ENCODE measurements around the gene POLR3C. TPM values are rescaled to one million over a fixed set of nuclear protein-coding genes. Genes with fewer than 3 reads are reported as not detected.
A peak's percentile ranks its signal among the peaks of the same experiment; 100 is the strongest.

The POLR3C gene
- total RNA-seq, 3 donors from 2014 or later (not counting 1 experiment from before 2014, with no cell fraction given), result 26.4 to 37.2 (median 27.5) TPM

DNA sequence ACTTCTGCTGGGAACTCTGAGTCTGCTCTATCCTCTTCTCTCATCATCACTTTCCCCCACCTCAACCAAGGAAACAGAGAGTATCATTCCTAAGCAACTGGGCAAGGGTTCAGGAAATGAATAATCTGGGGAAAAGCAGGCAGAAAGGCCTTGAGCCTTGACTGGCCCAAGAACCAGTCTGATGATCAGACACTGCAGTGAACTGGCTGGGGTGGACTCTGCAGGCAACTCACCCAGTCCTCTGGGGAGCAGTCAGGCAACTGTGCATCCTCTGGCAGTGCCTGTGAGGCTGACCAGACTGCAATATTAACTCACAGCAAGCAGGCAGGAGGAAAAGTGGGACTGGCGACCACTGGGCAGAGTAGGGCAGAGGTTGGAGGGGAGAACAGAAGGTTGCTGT lies 60.7 kb downstream of the POLR3C start:
- intact Hi-C loops (cut with micrococcal nuclease), result loop anchor here (1.0 kb wide), 1 partner anchor 35 kb away; no protein-coding TSS in a partner anchor
- Histone ChIP-seq H3K27ac (ENCODE audit: low read length) (no peak overlapping the region), H3K36me3 (ENCODE audit: control insufficient read depth, insufficient read depth, low read length) (no peaks in the 10 kb centered on the region), H3K27me3 (ENCODE audit: control insufficient read depth, insufficient read depth, low read length) (peaks cover 11% of the 10 kb centered on the region), H3K9me3 (ENCODE audit: control insufficient read depth, insufficient read depth, low read length) (no peaks in the 10 kb centered on the region), H3K4me1 (ENCODE audit: control insufficient read depth, insufficient read depth, low read length) (peaks cover 16% of the 10 kb centered on the region), H3K4me3 (ENCODE audit: low read length) (no peak overlapping the region)
- Mint-ChIP-seq H3K4me3 (peak overlapping the region; percentile 52), H3K36me3 (no peaks in the 10 kb centered on the region), H3K9me3 (no peaks in the 10 kb centered on the region), H3K4me1 (peaks cover 4 to 12% of the 10 kb centered on the region in 2 donors), H3K27ac (peak overlapping the region in 1 of 2 donors; percentile 6), H3K27me3 (ENCODE audit: low read depth in 2 of 2) (peaks cover 10 to 18% of the 10 kb centered on the region in 2 donors)
- 86% methylated on average over 1 of the region's 1 CpG for WGBS (ENCODE audit: insufficient coverage)
- ATAC-seq (no peak), DNase-seq (no peak)
- TF ChIP-seq, protein P1, sequence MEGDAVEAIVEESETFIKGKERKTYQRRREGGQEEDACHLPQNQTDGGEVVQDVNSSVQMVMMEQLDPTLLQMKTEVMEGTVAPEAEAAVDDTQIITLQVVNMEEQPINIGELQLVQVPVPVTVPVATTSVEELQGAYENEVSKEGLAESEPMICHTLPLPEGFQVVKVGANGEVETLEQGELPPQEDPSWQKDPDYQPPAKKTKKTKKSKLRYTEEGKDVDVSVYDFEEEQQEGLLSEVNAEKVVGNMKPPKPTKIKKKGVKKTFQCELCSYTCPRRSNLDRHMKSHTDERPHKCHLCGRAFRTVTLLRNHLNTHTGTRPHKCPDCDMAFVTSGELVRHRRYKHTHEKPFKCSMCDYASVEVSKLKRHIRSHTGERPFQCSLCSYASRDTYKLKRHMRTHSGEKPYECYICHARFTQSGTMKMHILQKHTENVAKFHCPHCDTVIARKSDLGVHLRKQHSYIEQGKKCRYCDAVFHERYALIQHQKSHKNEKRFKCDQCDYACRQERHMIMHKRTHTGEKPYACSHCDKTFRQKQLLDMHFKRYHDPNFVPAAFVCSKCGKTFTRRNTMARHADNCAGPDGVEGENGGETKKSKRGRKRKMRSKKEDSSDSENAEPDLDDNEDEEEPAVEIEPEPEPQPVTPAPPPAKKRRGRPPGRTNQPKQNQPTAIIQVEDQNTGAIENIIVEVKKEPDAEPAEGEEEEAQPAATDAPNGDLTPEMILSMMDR (IDR thresholded peaks at IDR 0.05), result no peak

DNA sequence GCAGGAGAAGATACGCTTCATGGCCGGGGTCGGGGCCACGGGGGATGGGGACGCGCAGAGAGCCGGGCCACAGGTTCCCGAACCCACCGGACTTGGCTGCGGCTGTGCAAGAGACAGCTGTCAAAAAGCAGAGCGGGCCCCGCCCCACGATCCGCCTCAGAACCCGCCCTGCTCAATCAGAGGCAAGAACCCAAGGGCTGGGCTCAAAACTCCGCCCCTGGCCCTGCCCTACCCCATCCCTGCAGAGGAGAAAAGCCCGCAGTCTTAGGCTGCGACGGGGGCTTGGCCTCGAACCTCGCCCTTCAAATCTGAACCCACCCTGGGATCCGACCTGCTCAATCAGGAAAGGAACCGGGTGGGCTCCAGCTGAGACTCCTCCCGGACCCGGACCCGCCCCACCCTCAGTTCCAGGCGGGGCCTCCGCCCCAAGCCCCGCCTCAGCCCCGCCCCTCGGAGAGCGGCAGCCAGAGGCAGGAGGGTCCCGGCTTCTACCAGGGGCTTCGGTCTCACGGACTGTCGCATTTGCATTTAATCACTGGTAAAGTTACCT lies 61.8 kb downstream of the POLR3C start, which contains the start of gene ANKRD35:
Gene ANKRD35 (minus strand): TSS at position 129 of the 550 bp plus-strand sequence. CDS start 108 bp downstream, at position 21.
- intact Hi-C loops (cut with micrococcal nuclease), result loop anchor here (1.0 kb wide), 1 partner anchor 33 kb away; no protein-coding TSS in a partner anchor
- 1% methylated on average over 36 of the region's 36 CpGs for WGBS (ENCODE audit: insufficient coverage)

DNA sequence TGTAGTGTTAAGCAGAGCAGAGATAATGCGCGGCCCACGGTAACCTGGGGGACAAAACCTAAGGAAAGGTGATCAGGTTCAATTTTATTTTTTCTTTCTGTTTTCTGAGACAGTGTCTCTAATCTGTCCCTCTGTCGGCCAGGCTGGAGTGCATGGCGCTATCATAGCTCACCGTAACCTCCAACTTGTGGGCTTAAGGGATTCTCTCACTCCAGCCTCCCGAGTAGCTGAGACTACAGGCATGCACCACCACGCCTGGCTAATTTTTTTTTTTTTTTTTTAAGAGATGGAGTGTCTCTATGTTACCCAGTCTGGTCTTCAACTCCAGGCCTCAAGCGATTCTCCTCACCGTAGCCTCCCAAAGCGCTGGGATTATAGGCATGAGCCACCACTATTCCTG lies 62.4 kb downstream of the POLR3C start:
- no peak for DNase-seq
- H3K4me1 Mint-ChIP-seq, result peaks cover 4 to 12% of the 10 kb centered on the region in 2 donors
- H3K36me3 Mint-ChIP-seq, result no peaks in the 10 kb centered on the region
- WGBS (ENCODE audit: insufficient coverage), result 59% methylated on average over 10 of the region's 11 CpGs
- H3K4me3 Mint-ChIP-seq, result peak overlapping the region; percentile 52
- intact Hi-C loops (cut with micrococcal nuclease), result no loop called here
- Histone ChIP-seq H3K9me3 (ENCODE audit: control insufficient read depth, insufficient read depth, low read length) (no peaks in the 10 kb centered on the region), H3K36me3 (ENCODE audit: control insufficient read depth, insufficient read depth, low read length) (no peaks in the 10 kb centered on the region), H3K4me3 (ENCODE audit: low read length) (no peak overlapping the region), H3K4me1 (ENCODE audit: control insufficient read depth, insufficient read depth, low read length) (peaks cover 16% of the 10 kb centered on the region), H3K27me3 (ENCODE audit: control insufficient read depth, insufficient read depth, low read length) (peaks cover 11% of the 10 kb centered on the region), H3K27ac (ENCODE audit: low read length) (no peak overlapping the region)
- H3K27me3 Mint-ChIP-seq (ENCODE audit: low read depth in 2 of 2), result peaks cover 10 to 16% of the 10 kb centered on the region in 2 donors
- TF ChIP-seq, protein P1 (IDR thresholded peaks at IDR 0.05), result no peak
- no peak overlapping the region for H3K27ac Mint-ChIP-seq
- ATAC-seq, result no peak
- H3K9me3 Mint-ChIP-seq, result no peaks in the 10 kb centered on the region

More for the DNA sequence above, 61.8 kb downstream of the POLR3C start, which contains the start of gene ANKRD35:
- Histone ChIP-seq H3K27me3 (ENCODE audit: control insufficient read depth, insufficient read depth, low read length) (peaks cover 11% of the 10 kb centered on the region), H3K4me3 (ENCODE audit: low read length) (peak within 1 kb of the TSS; percentile 76), H3K9me3 (ENCODE audit: control insufficient read depth, insufficient read depth, low read length) (no peaks in the 10 kb centered on the region), H3K36me3 (ENCODE audit: control insufficient read depth, insufficient read depth, low read length) (no peaks in the 10 kb centered on the region), H3K27ac (ENCODE audit: low read length) (no peak within 1 kb of the TSS), H3K4me1 (ENCODE audit: control insufficient read depth, insufficient read depth, low read length) (peaks cover 16% of the 10 kb centered on the region)
- Mint-ChIP-seq H3K4me3 (peak within 1 kb of the TSS; percentile 52), H3K27ac (peak within 1 kb of the TSS in 1 of 2 donors; percentile 6), H3K36me3 (no peaks in the 10 kb centered on the region), H3K9me3 (no peaks in the 10 kb centered on the region), H3K27me3 (ENCODE audit: low read depth in 2 of 2) (peaks cover 10 to 18% of the 10 kb centered on the region in 2 donors), H3K4me1 (peaks cover 4 to 12% of the 10 kb centered on the region in 2 donors)
- ATAC-seq, result peak; percentile 98 to 99 (median 98)
- TF ChIP-seq, protein P1 (IDR thresholded peaks at IDR 0.05), result no peak
- DNase-seq, result peak; percentile 82 to 91
